NCI-H1930 (cell line): ENCODE data around the gene NOC2L.
"Not testable (repeated sequence)": the region's sequence is repeated elsewhere in the genome, so short reads cannot be mapped to it uniquely, and the experiment has no call there.

Experiments used
- DNase-seq, 2 experiments: peaks; one replicate each; lab custom pipeline; 2025; lab: John Stamatoyannopoulos, UW

The NOC2L gene

GRCh38 chr1:904310-904950, 54.6 kb downstream of the NOC2L start:
- peak; percentile 55 to 77 for DNase-seq

- no peak for DNase-seq
These were observed 55.3 kb downstream of the NOC2L start for GRCh38 chr1:903721-904271.

DNA sequence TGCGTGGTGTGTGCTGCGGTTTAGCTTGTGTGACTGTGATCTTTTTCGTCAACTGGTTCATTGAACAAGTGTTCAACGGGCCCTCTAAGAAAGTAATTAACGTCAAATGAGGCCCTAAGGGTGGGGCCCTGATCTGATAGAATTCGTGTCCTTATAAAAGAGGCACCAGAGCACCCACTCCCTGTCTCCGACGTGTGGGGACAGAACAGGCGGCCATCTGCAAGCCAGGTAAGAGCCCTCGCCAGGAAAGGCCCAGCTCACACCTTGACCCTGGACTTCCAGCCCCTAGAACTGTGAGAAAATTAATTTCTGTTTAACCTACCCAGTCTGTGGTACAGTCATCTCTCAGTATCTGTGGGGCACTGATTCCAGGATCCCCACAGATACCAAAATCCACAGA, 55.8 kb downstream of the NOC2L start:
- DNase-seq, result no peak

DNA sequence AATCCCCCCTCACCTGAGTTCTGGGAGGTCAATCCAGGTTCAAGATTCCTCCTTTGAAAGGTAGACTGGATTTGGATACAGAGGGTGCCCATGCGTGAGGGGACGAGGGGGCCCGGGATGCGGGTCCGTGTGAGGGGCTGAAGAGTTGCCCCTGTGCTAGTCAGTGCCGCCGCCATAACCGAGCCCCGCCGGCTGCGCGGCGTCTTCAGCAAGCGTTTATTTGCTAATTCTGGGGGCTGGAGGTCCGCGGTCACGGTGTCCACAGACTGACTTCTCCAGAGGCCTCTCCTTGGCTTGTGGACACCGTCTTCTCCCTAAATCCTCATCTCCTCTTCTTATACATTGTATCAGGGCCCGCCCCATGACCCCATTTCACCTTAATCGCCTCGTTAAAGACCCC, 56.3 kb downstream of the NOC2L start:
- no peak for DNase-seq

GRCh38 chr1:901108-901859, 57.8 kb downstream of the NOC2L start:
- DNase-seq, result no peak

GRCh38 chr1:899636-900317, 59.3 kb downstream of the NOC2L start:
- no peak for DNase-seq

- DNase-seq, result not testable (repeated sequence)
These were observed 61.1 kb downstream of the NOC2L start for GRCh38 chr1:897951-898350.

GRCh38 chr1:897226-897625, 61.8 kb downstream of the NOC2L start:
- DNase-seq, result no peak
